Ishikawa (cell line): ENCODE measurements around the gene ERG.

ENCODE experiments used
- EGR1 ChIP-seq: IDR thresholded peaks from 2 replicates; pipeline ENCODE4 v1.6.1; 2012
- EP300 ChIP-seq: IDR thresholded peaks from 2 replicates; pipeline ENCODE4 v1.6.1; 2012; ENCODE audit warnings: borderline replicate concordance
- RAD21 ChIP-seq: IDR thresholded peaks from 2 replicates; pipeline ENCODE4 v1.6.1; 2012; ENCODE audit warnings: low read depth
- REST ChIP-seq: IDR thresholded peaks from 2 replicates; pipeline ENCODE4 v1.6.1; 2012; ENCODE audit warnings: low read depth, mild to moderate bottlenecking
- TAF1 ChIP-seq: IDR thresholded peaks from 2 replicates; pipeline ENCODE4 v1.6.1; 2012; ENCODE audit warnings: low read depth, mild to moderate bottlenecking
- TCF12 ChIP-seq: IDR thresholded peaks from 2 replicates; pipeline ENCODE4 v1.6.1; 2012; ENCODE audit warnings: low read depth
- USF1 ChIP-seq: IDR thresholded peaks from 2 replicates; pipeline ENCODE4 v1.6.1; 2012

- TF ChIP-seq REST (no peak), USF1 (no peak), EGR1 (no peak), TCF12 (no peak), TAF1 (no peak), RAD21 (no peak), EP300 (no peak)
Measured at GRCh38 chr21:38358098-38358497, 140.2 kb downstream of the ERG start.
